IMR-90 (cell line): ENCODE results near the gene FN1. TPM values are rescaled to one million over a fixed set of nuclear protein-coding genes. Genes with fewer than 3 reads are reported as not detected.

Experiments
- ATAC-seq: fragments of 200-7000 bp; cut with Tn5 transposase; 2 replicates; pipeline ENCODE4 v1.9.1; 2020; ENCODE audit warnings: low read depth, mild to moderate bottlenecking, moderate library complexity
- BruUV-seq: library from RNA; stranded (reverse); fragments of 400-500 nt; replicated peaks from 2 replicates; lab custom pipeline; 2021; lab: Mats Ljungman, UMichigan
- CTCF ChIA-PET: fragments of 300-600 bp; formaldehyde crosslinking; extraction: SDS; loops from one replicate; lab custom pipeline; 2021; ENCODE audit warnings: antibody characterized with exemption; lab: Yijun Ruan, JAX
- POLR2A ChIA-PET: fragments of 300-600 bp; sonication (Branson Sonifier 250); formaldehyde crosslinking; loops from one replicate; lab custom pipeline; 2022; ENCODE audit warnings: antibody characterized with exemption; ENCODE audit not compliant: unreplicated experiment; lab: Charles Lee
- DNase-seq: peaks from one replicate; pipeline ENCODE4 v3.0.0; 2013
- H2AFZ ChIP-seq: replicated peaks from 2 replicates; pipeline ENCODE3; 2013; ENCODE audit warnings: low read length, mild to moderate bottlenecking; ENCODE audit not compliant: poor library complexity
- H2AK5ac ChIP-seq: 2 replicates; pipeline ENCODE4 v1.6.1; 2013; ENCODE audit warnings: low read depth, low read length, inconsistent platforms
- H2AK9ac ChIP-seq: replicated peaks from 2 replicates; pipeline ENCODE3; 2013; ENCODE audit warnings: mild to moderate bottlenecking, low read depth, low read length, moderate library complexity; ENCODE audit not compliant: poor library complexity
- H2BK120ac ChIP-seq: 2 replicates; pipeline ENCODE4 v1.6.1; 2013; ENCODE audit warnings: low read depth, low read length, inconsistent platforms
- H2BK15ac ChIP-seq: 3 replicates; pipeline ENCODE4 v1.6.1; 2013; ENCODE audit warnings: low read depth, low read length, inconsistent platforms
- H2BK20ac ChIP-seq: 2 replicates; pipeline ENCODE4 v1.6.1; 2013; ENCODE audit warnings: low read depth, mild to moderate bottlenecking, inconsistent platforms, low read length, moderate library complexity
- H2BK5ac ChIP-seq: 2 replicates; pipeline ENCODE4 v1.6.1; 2013; ENCODE audit warnings: mild to moderate bottlenecking, low read depth, low read length, inconsistent platforms; ENCODE audit not compliant: poor library complexity, severe bottlenecking
- H3K14ac ChIP-seq: replicated peaks from 2 replicates; pipeline ENCODE4 v1.6.1; 2013; ENCODE audit warnings: low read depth, low read length, inconsistent platforms
- H3K18ac ChIP-seq: 2 replicates; pipeline ENCODE4 v1.6.1; 2013; ENCODE audit warnings: low read depth, low read length, control low read depth
- H3K23ac ChIP-seq: 2 replicates; pipeline ENCODE4 v1.6.1; 2013; ENCODE audit warnings: low read depth, low read length, inconsistent platforms
- H3K27ac ChIP-seq: 2 replicates; pipeline ENCODE4 v1.5.1; 2013; ENCODE audit warnings: mild to moderate bottlenecking, control low read depth, low read length; ENCODE audit not compliant: insufficient read depth
- H3K27me3 ChIP-seq: 2 replicates; pipeline ENCODE4 v1.6.1; 2013; ENCODE audit warnings: low read length; ENCODE audit not compliant: control insufficient read depth, insufficient read depth
- H3K36me3 ChIP-seq: 2 replicates; pipeline ENCODE4 v1.6.1; 2013; ENCODE audit warnings: low read length, mixed read lengths; ENCODE audit not compliant: control insufficient read depth, insufficient read depth
- H3K4ac ChIP-seq: 2 replicates; pipeline ENCODE4 v1.6.1; 2013; ENCODE audit warnings: low read depth, low read length, inconsistent platforms
- H3K4me1 ChIP-seq: 2 replicates; pipeline ENCODE4 v1.6.1; 2013; ENCODE audit warnings: low read length, mixed read lengths; ENCODE audit not compliant: control insufficient read depth, insufficient read depth
- H3K4me2 ChIP-seq: 2 replicates; pipeline ENCODE4 v1.6.1; 2013; ENCODE audit warnings: low read depth, mild to moderate bottlenecking, control low read depth, low read length, moderate library complexity
- H3K4me3 ChIP-seq: 2 replicates; pipeline ENCODE4 v1.5.1; 2013; ENCODE audit warnings: low read depth, mild to moderate bottlenecking, control low read depth, low read length, moderate library complexity; ENCODE audit not compliant: insufficient read depth
- H3K56ac ChIP-seq: 2 replicates; pipeline ENCODE4 v1.6.1; 2013; ENCODE audit warnings: low read length, inconsistent platforms; ENCODE audit not compliant: insufficient read depth; ENCODE audit errors: extremely low read depth
- H3K79me1 ChIP-seq, 2 experiments: 2 replicates each; pipeline ENCODE4 v1.6.1; 2013; ENCODE audit warnings: low read length in 2 of 2, inconsistent platforms in 1 of 2, low read depth in 1 of 2
- H3K9ac ChIP-seq: 2 replicates; pipeline ENCODE4 v1.6.1; 2013; ENCODE audit warnings: low read depth, low read length, control low read depth
- H3K9me1 ChIP-seq: 2 replicates; pipeline ENCODE4 v1.6.1; 2013; ENCODE audit warnings: low read length, inconsistent platforms; ENCODE audit not compliant: insufficient read depth
- H3K9me3 ChIP-seq: 2 replicates; pipeline ENCODE4 v1.6.1; 2013; ENCODE audit warnings: low read length; ENCODE audit not compliant: control insufficient read depth, insufficient read depth
- H4K20me1 ChIP-seq: 2 replicates; pipeline ENCODE4 v1.6.1; 2013; ENCODE audit warnings: low read length, inconsistent platforms; ENCODE audit not compliant: insufficient read depth
- H4K5ac ChIP-seq: 2 replicates; pipeline ENCODE4 v1.6.1; 2013; ENCODE audit warnings: mild to moderate bottlenecking, low read depth, low read length, control low read depth
- H4K8ac ChIP-seq, 2 experiments: 2 replicates each; pipeline ENCODE4 v1.6.1; 2013; ENCODE audit warnings: low read depth in 2 of 2, low read length in 2 of 2, control low read depth in 1 of 2, inconsistent platforms in 1 of 2
- H4K91ac ChIP-seq: 2 replicates; pipeline ENCODE4 v1.6.1; 2013; ENCODE audit warnings: low read depth, low read length, inconsistent platforms; ENCODE audit not compliant: insufficient read depth
- BHLHE40 ChIP-seq: fragments of 150-350 bp; IDR thresholded peaks from 2 replicates; pipeline ENCODE4 v1.6.1; 2016; ENCODE audit warnings: mild to moderate bottlenecking, low read depth, low read length
- CEBPB ChIP-seq: IDR thresholded peaks from 2 replicates; pipeline ENCODE4 v1.6.1; 2012; ENCODE audit warnings: low read depth, low read length, improper control_type of control experiment
- ELK1 ChIP-seq: fragments of 150-350 bp; IDR thresholded peaks from 2 replicates; pipeline ENCODE4 v1.6.1; 2016; ENCODE audit warnings: low read depth, mild to moderate bottlenecking, low read length, moderate library complexity, borderline replicate concordance
- FOS ChIP-seq: fragments of 150-350 bp; IDR thresholded peaks from 2 replicates; pipeline ENCODE4 v1.6.1; 2016; ENCODE audit warnings: low read depth, low read length
- MAFK ChIP-seq: IDR thresholded peaks from 2 replicates; pipeline ENCODE4 v1.6.1; 2012; ENCODE audit warnings: low read depth, low read length, improper control_type of control experiment
- MAZ ChIP-seq: IDR thresholded peaks from 2 replicates; pipeline ENCODE4 v1.6.1; 2012; ENCODE audit warnings: low read depth, mild to moderate bottlenecking, low read length, improper control_type of control experiment, moderate library complexity, borderline replicate concordance
- MXI1 ChIP-seq: IDR thresholded peaks from 2 replicates; pipeline ENCODE4 v1.6.1; 2012; ENCODE audit warnings: low read depth, mild to moderate bottlenecking, low read length, moderate library complexity, borderline replicate concordance
- NFE2L2 ChIP-seq: fragments of 150-350 bp; IDR thresholded peaks from 2 replicates; pipeline ENCODE4 v1.6.1; 2016; ENCODE audit warnings: low read depth, mild to moderate bottlenecking, low read length
- POLR2A ChIP-seq: IDR thresholded peaks from 2 replicates; pipeline ENCODE4 v1.6.1; 2012; ENCODE audit warnings: mild to moderate bottlenecking, low read depth, low read length
- RAD21 ChIP-seq: IDR thresholded peaks from 2 replicates; pipeline ENCODE4 v1.6.1; 2012; ENCODE audit warnings: low read length, improper control_type of control experiment
- RCOR1 ChIP-seq: IDR thresholded peaks from 2 replicates; pipeline ENCODE4 v1.6.1; 2012; ENCODE audit warnings: mild to moderate bottlenecking, low read length, improper control_type of control experiment; ENCODE audit not compliant: insufficient replicate concordance
- RFX5 ChIP-seq: IDR thresholded peaks from 2 replicates; pipeline ENCODE4 v1.8.0; 2012; ENCODE audit warnings: low read depth, mild to moderate bottlenecking, low read length, moderate library complexity
- SMC3 ChIP-seq: fragments of 150-350 bp; IDR thresholded peaks from 2 replicates; pipeline ENCODE4 v1.6.1; 2016; ENCODE audit warnings: low read depth, mild to moderate bottlenecking, antibody characterized with exemption, low read length, moderate library complexity
- USF2 ChIP-seq: fragments of 150-350 bp; IDR thresholded peaks from 2 replicates; pipeline ENCODE4 v1.6.1; 2017; ENCODE audit warnings: mild to moderate bottlenecking, antibody characterized with exemption, low read length, low read depth
- WGBS, 2 experiments: methylation state at CpG; one replicate each; pipeline versions ENCODE4 v1.1.5 to v1.1.7; 2013; ENCODE audit warnings: missing lambda C conversion rate in 2 of 2; ENCODE audit not compliant: insufficient read length in 1 of 2; ENCODE audit errors: extremely low coverage in 2 of 2; 5-methylcytosine and 5-hydroxymethylcytosine counted together
- dilution Hi-C: fragments of 300-500 bp; cut with HindIII; formaldehyde crosslinking; loops from one replicate; pipeline ENCODE4 v1.14.3; 2018; ENCODE audit warnings: low sequenced_read_pairs; ENCODE audit not compliant: unreplicated experiment
- in situ Hi-C: fragments of 300-500 bp; cut with MboI; formaldehyde crosslinking; loops from 3 replicates; pipeline ENCODE4 v1.14.3; 2019; ENCODE audit warnings: low sequenced_read_pairs, inconsistent platforms, mixed read lengths
- intact Hi-C: fragments of 100-400 bp; cut with micrococcal nuclease; formaldehyde crosslinking; loops from 2 replicates; pipeline ENCODE4 v1.10.0; 2022
- polyA plus RNA-seq, 3 experiments: library from polyadenylated mRNA; depleted of rRNA; stranded (reverse); fragments of >200 nt; gene quantifications; 2 replicates each; pipeline ENCODE4 v1.2.3, GENCODE V29; 2012; ENCODE audit warnings: low replicate concordance in 1 of 3
- total RNA-seq: library from RNA; depleted of rRNA; stranded (reverse); fragments of >200 nt; gene quantifications from 2 replicates; pipeline ENCODE4 v1.2.3, GENCODE V29; 2012

The FN1 gene
- total and polyA plus RNA-seq, 2 of the 4 experiments (the other 2 are of a cell fraction) = 8,243 to 13,004 TPM

DNA sequence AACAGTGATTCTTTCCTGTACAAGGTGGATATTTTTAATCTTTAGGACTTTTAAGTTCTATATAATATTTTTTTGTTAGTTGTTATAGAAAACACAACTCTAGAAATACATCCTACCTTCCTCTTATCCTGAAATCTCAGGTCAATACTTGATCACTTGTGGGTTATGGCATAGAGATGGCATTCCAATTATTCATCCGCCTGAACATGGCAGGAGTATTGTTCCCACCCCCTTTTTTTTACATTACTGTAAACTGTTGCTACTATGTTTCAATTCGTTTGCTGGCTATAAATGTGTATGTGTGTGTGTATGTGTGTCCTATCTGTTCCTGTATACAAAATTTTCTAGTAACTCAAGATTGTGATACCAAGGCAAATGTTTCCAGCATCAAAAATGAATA lies 43.3 kb upstream of the FN1 start:
- H3K56ac ChIP-seq = no peak overlapping the region
- no peak overlapping the region for H4K91ac ChIP-seq
- H3K4me1 ChIP-seq = peaks cover 1% of the 10 kb centered on the region; the same call in 1 of the 2 replicates
- intact Hi-C loops (no loop called here), dilution Hi-C loops (no loop called here), in situ Hi-C loops (no loop called here)
- no peak for DNase-seq
- H4K20me1 ChIP-seq = no peaks in the 10 kb centered on the region
- no peaks in the 10 kb centered on the region for H3K9me1 ChIP-seq
- no peak overlapping the region for H2BK20ac ChIP-seq
- no peak overlapping the region for H3K4me3 ChIP-seq
- no peak overlapping the region for H2AK9ac ChIP-seq
- H2BK5ac ChIP-seq = no peak overlapping the region
- no peak overlapping the region for H3K4ac ChIP-seq
- H3K79me1 ChIP-seq = no peaks in the 10 kb centered on the region
- no peak overlapping the region for H3K27ac ChIP-seq
- no peak overlapping the region for H4K8ac ChIP-seq
- H3K9me3 ChIP-seq = no peaks in the 10 kb centered on the region
- H3K27me3 ChIP-seq = no peaks in the 10 kb centered on the region
- BruUV-seq = no TSS peak
- no peak overlapping the region for H2BK15ac ChIP-seq
- H3K36me3 ChIP-seq = no peaks in the 10 kb centered on the region
- H3K23ac ChIP-seq = no peak overlapping the region
- ATAC-seq = no peak
- WGBS, 2 experiments = no CpG with 5 or more reads among the region's 2 CpGs
- no peak overlapping the region for H2AK5ac ChIP-seq
- ChIA-PET CTCF (no interaction called here), POLR2A (no interaction called here)
- TF ChIP-seq MAFK = no peak
- TF ChIP-seq USF2 = no peak
- TF ChIP-seq POLR2A = no peak
- no peak for TF ChIP-seq FOS
- TF ChIP-seq MAZ = no peak
- no peak for TF ChIP-seq RCOR1
- TF ChIP-seq BHLHE40 = no peak
- no peak for TF ChIP-seq RFX5
- no peak for TF ChIP-seq RAD21
- TF ChIP-seq NFE2L2 = no peak
- no peak for TF ChIP-seq SMC3
- no peak for TF ChIP-seq MXI1
- TF ChIP-seq CEBPB = no peak
- TF ChIP-seq ELK1 = no peak
- no peak overlapping the region for H2BK120ac ChIP-seq
- H3K9ac ChIP-seq = no peak overlapping the region
- no peak overlapping the region for H4K5ac ChIP-seq
- no peak overlapping the region for H3K4me2 ChIP-seq
- no peak overlapping the region for H3K14ac ChIP-seq
- no peak overlapping the region for H2AFZ ChIP-seq
- no peak overlapping the region for H3K18ac ChIP-seq
